Measurements from ENCODE around the gene SEC24A. TPM values are rescaled to one million over a fixed set of nuclear protein-coding genes. Genes with fewer than 3 reads are reported as not detected.
"Not testable (repeated sequence)": the region's sequence is repeated elsewhere in the genome, so short reads cannot be mapped to it uniquely, and the experiment has no call there.

The SEC24A gene
- total and polyA plus RNA-seq, 4 donors, result 10.1 to 46.6 (median 18.8) TPM

DNA sequence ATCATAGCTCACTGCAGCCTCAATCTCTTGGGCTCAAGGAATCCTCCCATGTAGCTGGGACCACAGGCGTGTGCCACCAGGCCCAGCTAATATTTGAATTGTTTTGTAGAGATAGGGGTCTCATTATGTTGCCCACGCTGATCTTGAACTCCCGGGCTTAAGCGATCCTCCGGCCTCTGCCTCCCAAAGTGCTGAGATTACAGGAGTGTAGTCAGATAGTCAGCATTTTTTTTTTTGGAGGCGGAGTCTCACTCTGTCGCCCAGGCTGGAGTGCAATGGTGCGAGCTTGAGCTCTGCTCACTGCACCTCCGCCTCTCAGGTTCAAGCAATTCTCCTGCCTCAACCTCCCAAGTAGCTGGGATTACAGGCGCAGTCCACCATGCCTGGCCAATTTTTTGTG is 14.4 kb upstream of the SEC24A start:
- Histone ChIP-seq H3K27ac (ENCODE audit: low read depth in 1 of 2, low read length in 2 of 2) (no peak overlapping the region), H3K27me3 (ENCODE audit: control insufficient read depth in 4 of 4, insufficient read depth in 4 of 4, low read length in 3 of 4) (no peaks in the 10 kb centered on the region), H3K4me3 (ENCODE audit: low read depth in 1 of 3, low read length in 3 of 3) (no peak overlapping the region), H3K9ac (ENCODE audit: low read depth in 1 of 2, low read length in 2 of 2) (no peak overlapping the region), H3K9me3 (ENCODE audit: control insufficient read depth in 4 of 4, low read length in 3 of 4) (no peaks in the 10 kb centered on the region), H3K36me3 (ENCODE audit: control insufficient read depth in 4 of 4, insufficient read depth in 3 of 4, low read depth in 1 of 4, low read length in 3 of 4) (peaks cover 0 to 2% (median under 1%) of the 10 kb centered on the region in 4 donors), H3K4me1 (ENCODE audit: control insufficient read depth in 4 of 4, insufficient read depth in 4 of 4, low read length in 3 of 4) (peaks cover 6 to 19% (median 12%) of the 10 kb centered on the region in 4 donors)
- WGBS, result 92% methylated on average over 10 of the region's 10 CpGs
- DNase-seq (ENCODE audit: low spot score), result no peak
- TF ChIP-seq SP1 (IDR thresholded peaks at IDR 0.05) (no peak), HNF4A (conservative IDR thresholded peaks at IDR 0.05) (no peak), FOXA1 (IDR thresholded peaks at IDR 0.05) (no peak)
- TF ChIP-seq, protein P1, sequence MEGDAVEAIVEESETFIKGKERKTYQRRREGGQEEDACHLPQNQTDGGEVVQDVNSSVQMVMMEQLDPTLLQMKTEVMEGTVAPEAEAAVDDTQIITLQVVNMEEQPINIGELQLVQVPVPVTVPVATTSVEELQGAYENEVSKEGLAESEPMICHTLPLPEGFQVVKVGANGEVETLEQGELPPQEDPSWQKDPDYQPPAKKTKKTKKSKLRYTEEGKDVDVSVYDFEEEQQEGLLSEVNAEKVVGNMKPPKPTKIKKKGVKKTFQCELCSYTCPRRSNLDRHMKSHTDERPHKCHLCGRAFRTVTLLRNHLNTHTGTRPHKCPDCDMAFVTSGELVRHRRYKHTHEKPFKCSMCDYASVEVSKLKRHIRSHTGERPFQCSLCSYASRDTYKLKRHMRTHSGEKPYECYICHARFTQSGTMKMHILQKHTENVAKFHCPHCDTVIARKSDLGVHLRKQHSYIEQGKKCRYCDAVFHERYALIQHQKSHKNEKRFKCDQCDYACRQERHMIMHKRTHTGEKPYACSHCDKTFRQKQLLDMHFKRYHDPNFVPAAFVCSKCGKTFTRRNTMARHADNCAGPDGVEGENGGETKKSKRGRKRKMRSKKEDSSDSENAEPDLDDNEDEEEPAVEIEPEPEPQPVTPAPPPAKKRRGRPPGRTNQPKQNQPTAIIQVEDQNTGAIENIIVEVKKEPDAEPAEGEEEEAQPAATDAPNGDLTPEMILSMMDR (IDR thresholded peaks at IDR 0.05; ENCODE audit: low read depth, low read length, missing input control), result no peak
- TF ChIP-seq, protein P2, sequence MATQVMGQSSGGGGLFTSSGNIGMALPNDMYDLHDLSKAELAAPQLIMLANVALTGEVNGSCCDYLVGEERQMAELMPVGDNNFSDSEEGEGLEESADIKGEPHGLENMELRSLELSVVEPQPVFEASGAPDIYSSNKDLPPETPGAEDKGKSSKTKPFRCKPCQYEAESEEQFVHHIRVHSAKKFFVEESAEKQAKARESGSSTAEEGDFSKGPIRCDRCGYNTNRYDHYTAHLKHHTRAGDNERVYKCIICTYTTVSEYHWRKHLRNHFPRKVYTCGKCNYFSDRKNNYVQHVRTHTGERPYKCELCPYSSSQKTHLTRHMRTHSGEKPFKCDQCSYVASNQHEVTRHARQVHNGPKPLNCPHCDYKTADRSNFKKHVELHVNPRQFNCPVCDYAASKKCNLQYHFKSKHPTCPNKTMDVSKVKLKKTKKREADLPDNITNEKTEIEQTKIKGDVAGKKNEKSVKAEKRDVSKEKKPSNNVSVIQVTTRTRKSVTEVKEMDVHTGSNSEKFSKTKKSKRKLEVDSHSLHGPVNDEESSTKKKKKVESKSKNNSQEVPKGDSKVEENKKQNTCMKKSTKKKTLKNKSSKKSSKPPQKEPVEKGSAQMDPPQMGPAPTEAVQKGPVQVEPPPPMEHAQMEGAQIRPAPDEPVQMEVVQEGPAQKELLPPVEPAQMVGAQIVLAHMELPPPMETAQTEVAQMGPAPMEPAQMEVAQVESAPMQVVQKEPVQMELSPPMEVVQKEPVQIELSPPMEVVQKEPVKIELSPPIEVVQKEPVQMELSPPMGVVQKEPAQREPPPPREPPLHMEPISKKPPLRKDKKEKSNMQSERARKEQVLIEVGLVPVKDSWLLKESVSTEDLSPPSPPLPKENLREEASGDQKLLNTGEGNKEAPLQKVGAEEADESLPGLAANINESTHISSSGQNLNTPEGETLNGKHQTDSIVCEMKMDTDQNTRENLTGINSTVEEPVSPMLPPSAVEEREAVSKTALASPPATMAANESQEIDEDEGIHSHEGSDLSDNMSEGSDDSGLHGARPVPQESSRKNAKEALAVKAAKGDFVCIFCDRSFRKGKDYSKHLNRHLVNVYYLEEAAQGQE (IDR thresholded peaks at IDR 0.05), result no peak

DNA sequence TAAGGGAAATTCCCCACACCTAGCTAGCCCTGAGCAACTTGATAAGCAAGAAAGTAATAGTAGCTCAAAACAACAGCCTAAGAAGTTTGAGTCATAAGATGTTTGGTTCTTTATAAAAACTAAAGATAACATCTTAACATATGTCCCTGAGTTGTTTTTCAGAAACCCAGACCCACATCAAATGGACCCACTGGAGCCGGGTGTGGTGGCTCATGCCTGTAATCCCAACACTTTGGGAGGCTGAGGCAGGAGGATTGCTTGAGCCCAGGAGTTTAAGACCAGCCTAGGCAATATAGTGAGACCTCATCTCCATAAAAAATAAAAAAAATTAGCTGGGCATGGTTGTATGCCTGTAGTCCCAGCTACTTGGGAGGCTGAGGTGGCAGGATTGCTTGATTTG is 13.2 kb upstream of the SEC24A start:
- WGBS, result 96% methylated on average over 1 of the region's 1 CpG
- H3K4me3 ChIP-seq (ENCODE audit: low read depth in 1 of 3, low read length in 3 of 3); H3K9ac ChIP-seq (ENCODE audit: low read depth in 1 of 2, low read length in 2 of 2); DNase-seq (ENCODE audit: low spot score); H3K27ac ChIP-seq (ENCODE audit: low read depth in 1 of 2, low read length in 2 of 2); H3K9me3 ChIP-seq (ENCODE audit: control insufficient read depth in 4 of 4, low read length in 3 of 4); H3K36me3 ChIP-seq (ENCODE audit: control insufficient read depth in 4 of 4, insufficient read depth in 3 of 4, low read depth in 1 of 4, low read length in 3 of 4); H3K27me3 ChIP-seq (ENCODE audit: control insufficient read depth in 4 of 4, insufficient read depth in 4 of 4, low read length in 3 of 4): not testable (repeated sequence)
- H3K4me1 ChIP-seq (ENCODE audit: control insufficient read depth in 4 of 4, insufficient read depth in 4 of 4, low read length in 3 of 4), result peaks cover 13 to 26% (median 18%) of the 10 kb centered on the region in 4 donors

DNA sequence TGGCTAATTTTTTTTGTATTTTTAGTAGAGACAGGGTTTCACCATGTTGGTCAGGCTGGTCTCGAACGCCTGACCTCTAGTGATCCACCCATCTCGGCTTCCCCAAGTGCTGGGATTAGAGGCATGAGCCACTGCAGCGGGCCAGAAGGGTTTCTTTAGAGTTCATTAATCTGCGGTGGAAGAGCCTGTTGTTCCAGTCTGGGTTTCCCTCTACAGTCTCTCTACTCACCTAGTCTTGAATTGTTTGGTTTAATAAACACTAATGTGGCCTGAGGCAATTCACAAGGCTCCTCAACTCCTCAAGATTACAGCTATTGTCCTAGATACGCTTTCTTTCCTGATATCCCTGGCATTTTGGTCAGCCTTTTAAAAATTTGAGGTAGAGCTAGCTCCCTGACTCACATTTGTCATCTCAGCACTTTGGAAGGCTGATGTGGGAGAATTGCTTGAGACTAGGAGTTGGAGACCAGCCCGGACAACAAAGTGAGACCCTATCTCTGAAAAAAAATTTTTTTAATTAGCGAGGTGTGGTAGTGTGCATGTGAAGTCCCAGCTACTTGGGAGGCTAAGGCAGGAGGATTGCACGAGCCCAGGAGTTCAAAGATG is 11.4 kb upstream of the SEC24A start:
- TF ChIP-seq YY1 (IDR thresholded peaks at IDR 0.05) (no peak), NR2F2 (IDR thresholded peaks at IDR 0.05) (no peak), GABPA (IDR thresholded peaks at IDR 0.05 in 1 of 2, conservative IDR thresholded peaks at IDR 0.05 in 1 of 2) (no peak), HNF4G (IDR thresholded peaks at IDR 0.05) (no peak), RAD21 (IDR thresholded peaks at IDR 0.05) (no peak), SP1 (IDR thresholded peaks at IDR 0.05) (no peak), EGR1 (IDR thresholded peaks at IDR 0.05; ENCODE audit: low read depth in 2 of 2) (no peak), RXRA (IDR thresholded peaks at IDR 0.05) (no peak), FOXA2 (IDR thresholded peaks at IDR 0.05) (no peak)
- TF ChIP-seq, protein P3, sequence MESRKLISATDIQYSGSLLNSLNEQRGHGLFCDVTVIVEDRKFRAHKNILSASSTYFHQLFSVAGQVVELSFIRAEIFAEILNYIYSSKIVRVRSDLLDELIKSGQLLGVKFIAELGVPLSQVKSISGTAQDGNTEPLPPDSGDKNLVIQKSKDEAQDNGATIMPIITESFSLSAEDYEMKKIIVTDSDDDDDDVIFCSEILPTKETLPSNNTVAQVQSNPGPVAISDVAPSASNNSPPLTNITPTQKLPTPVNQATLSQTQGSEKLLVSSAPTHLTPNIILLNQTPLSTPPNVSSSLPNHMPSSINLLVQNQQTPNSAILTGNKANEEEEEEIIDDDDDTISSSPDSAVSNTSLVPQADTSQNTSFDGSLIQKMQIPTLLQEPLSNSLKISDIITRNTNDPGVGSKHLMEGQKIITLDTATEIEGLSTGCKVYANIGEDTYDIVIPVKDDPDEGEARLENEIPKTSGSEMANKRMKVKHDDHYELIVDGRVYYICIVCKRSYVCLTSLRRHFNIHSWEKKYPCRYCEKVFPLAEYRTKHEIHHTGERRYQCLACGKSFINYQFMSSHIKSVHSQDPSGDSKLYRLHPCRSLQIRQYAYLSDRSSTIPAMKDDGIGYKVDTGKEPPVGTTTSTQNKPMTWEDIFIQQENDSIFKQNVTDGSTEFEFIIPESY (IDR thresholded peaks at IDR 0.05), result no peak
- TF ChIP-seq, protein P2 (IDR thresholded peaks at IDR 0.05), result no peak
- TF ChIP-seq, protein P4, sequence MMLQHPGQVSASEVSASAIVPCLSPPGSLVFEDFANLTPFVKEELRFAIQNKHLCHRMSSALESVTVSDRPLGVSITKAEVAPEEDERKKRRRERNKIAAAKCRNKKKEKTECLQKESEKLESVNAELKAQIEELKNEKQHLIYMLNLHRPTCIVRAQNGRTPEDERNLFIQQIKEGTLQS (IDR thresholded peaks at IDR 0.05), result no peak
- Histone ChIP-seq H3K9ac (ENCODE audit: low read depth in 1 of 2, low read length in 2 of 2) (no peak overlapping the region), H3K27me3 (ENCODE audit: control insufficient read depth in 4 of 4, insufficient read depth in 4 of 4, low read length in 3 of 4) (no peaks in the 10 kb centered on the region), H3K27ac (ENCODE audit: low read depth in 1 of 2, low read length in 2 of 2) (no peak overlapping the region), H3K36me3 (ENCODE audit: control insufficient read depth in 4 of 4, insufficient read depth in 3 of 4, low read depth in 1 of 4, low read length in 3 of 4) (no peaks in the 10 kb centered on the region), H3K4me3 (ENCODE audit: low read depth in 1 of 3, low read length in 3 of 3) (no peak overlapping the region), H3K9me3 (ENCODE audit: control insufficient read depth in 4 of 4, low read length in 3 of 4) (no peaks in the 10 kb centered on the region), H3K4me1 (ENCODE audit: control insufficient read depth in 4 of 4, insufficient read depth in 4 of 4, low read length in 3 of 4) (peaks cover 10 to 19% (median 12%) of the 10 kb centered on the region in 4 donors)
- WGBS, result 92% methylated on average over 9 of the region's 9 CpGs
- DNase-seq (ENCODE audit: low spot score), result no peak
